Measurements from ENCODE around the gene OPRL1.

OPRL1 gene

DNA sequence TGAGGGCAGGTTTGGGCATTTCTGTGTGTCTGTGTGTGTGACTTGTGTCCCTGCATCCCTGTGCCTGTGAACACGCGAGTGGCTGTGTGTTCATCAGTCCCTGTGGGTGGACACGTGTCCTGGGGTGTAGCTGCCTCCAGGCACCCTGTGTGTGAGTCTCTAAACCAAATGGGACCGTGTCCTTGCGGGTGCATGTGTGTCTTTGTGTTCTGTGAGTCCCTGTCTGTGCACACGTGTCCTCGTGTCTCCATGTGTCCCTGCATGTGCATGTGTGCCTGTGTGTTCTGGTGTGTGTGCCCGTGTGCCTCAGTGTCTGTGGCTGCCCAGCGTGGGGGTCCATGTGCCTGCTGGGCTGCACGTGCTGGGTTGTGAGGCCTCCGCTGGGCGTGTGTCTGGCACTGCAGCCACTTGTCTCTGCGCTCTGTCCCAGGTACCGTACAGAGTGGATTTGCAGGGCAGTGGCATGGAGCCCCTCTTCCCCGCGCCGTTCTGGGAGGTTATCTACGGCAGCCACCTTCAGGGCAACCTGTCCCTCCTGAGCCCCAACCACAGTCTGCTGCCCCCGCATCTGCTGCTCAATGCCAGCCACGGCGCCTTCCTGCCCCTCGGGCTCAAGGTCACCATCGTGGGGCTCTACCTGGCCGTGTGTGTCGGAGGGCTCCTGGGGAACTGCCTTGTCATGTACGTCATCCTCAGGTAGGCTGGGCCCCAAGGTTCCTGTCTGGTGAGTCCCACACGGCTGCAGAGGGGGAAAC is 12.6 kb downstream of the OPRL1 start:
- Histone ChIP-seq H3K4me3 (ENCODE audit: low read depth, low read length) (no peak overlapping the region), H3K36me3 (ENCODE audit: control insufficient read depth, insufficient read depth, low read length) (no peaks in the 10 kb centered on the region), H3K9ac (ENCODE audit: low read length) (no peak overlapping the region), H3K27ac (ENCODE audit: low read depth, low read length) (no peak overlapping the region), H3K4me1 (ENCODE audit: control insufficient read depth, insufficient read depth, low read length) (peaks cover 5% of the 10 kb centered on the region; the same call in 1 of the 2 replicates), H3K27me3 (ENCODE audit: control insufficient read depth, insufficient read depth, low read length) (peaks cover 39% of the 10 kb centered on the region; the same call in 1 of the 2 replicates), H3K9me3 (ENCODE audit: control insufficient read depth, insufficient read depth, low read depth, low read length) (no peaks in the 10 kb centered on the region; the same call in 1 of the 2 replicates)

DNA sequence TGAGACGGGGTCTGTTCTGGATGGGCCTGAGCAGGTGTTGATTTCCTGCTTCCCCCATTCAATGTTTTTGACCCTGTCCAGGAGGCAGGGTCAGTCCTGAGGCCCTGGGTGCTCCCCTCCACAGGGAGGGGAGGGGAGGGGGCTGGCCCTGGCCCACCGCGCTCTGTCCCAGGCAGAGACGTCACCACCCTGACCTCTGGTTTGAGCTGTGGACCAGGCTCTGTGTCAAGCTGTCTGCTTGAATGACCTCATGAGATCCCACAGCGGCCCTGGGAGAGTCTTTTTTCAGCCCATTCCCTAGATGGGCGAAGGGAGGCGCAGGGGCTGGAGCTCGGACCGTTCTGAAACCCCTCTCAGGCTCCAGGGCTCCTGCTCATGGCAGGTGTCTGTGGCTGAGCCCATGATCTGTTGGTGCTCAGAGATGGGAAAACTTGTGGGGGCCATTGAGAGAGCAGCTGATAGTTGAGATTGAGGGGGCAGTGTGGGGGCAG is 13.2 kb downstream of the OPRL1 start:
- Histone ChIP-seq H3K36me3 (ENCODE audit: control insufficient read depth, insufficient read depth, low read length) (no peaks in the 10 kb centered on the region), H3K4me1 (ENCODE audit: control insufficient read depth, insufficient read depth, low read length) (peaks cover 5% of the 10 kb centered on the region; the same call in 1 of the 2 replicates), H3K9me3 (ENCODE audit: control insufficient read depth, insufficient read depth, low read depth, low read length) (no peaks in the 10 kb centered on the region; the same call in 1 of the 2 replicates), H3K4me3 (ENCODE audit: low read depth, low read length) (no peak overlapping the region), H3K27me3 (ENCODE audit: control insufficient read depth, insufficient read depth, low read length) (peaks cover 35% of the 10 kb centered on the region; the same call in 1 of the 2 replicates), H3K27ac (ENCODE audit: low read depth, low read length) (no peak overlapping the region), H3K9ac (ENCODE audit: low read length) (no peak overlapping the region)

DNA sequence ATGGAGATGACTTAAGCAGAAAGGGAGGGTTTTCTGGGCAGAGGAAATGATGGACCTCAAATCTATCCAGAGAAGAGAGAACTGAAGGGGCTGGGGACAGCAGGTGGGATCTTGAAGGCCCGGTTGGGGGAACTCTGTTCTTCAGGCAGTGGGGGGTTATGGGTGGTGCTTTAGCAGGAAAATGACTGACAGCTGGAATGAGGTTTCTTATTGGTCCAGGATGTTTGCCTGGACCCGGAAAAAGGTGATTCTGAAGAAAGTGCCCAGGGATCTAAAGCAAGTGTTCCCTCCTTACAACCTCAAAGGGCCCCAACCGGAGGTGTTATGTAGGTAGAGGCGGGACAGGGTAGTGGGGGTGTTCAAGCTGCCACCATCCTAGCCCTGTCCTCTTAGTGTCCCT is 15.6 kb downstream of the OPRL1 start:
- no peaks in the 10 kb centered on the region for H3K36me3 ChIP-seq (ENCODE audit: control insufficient read depth, insufficient read depth, low read length)
- H3K4me1 ChIP-seq (ENCODE audit: control insufficient read depth, insufficient read depth, low read length): peaks cover 5% of the 10 kb centered on the region; the same call in 1 of the 2 replicates
- no peak overlapping the region for H3K4me3 ChIP-seq (ENCODE audit: low read depth, low read length)
- H3K27me3 ChIP-seq (ENCODE audit: control insufficient read depth, insufficient read depth, low read length): peaks cover 20% of the 10 kb centered on the region; the same call in 1 of the 2 replicates
- no peaks in the 10 kb centered on the region; the same call in 1 of the 2 replicates for H3K9me3 ChIP-seq (ENCODE audit: control insufficient read depth, insufficient read depth, low read depth, low read length)
- no peak overlapping the region for H3K9ac ChIP-seq (ENCODE audit: low read length)
- H3K27ac ChIP-seq (ENCODE audit: low read depth, low read length): no peak overlapping the region

DNA sequence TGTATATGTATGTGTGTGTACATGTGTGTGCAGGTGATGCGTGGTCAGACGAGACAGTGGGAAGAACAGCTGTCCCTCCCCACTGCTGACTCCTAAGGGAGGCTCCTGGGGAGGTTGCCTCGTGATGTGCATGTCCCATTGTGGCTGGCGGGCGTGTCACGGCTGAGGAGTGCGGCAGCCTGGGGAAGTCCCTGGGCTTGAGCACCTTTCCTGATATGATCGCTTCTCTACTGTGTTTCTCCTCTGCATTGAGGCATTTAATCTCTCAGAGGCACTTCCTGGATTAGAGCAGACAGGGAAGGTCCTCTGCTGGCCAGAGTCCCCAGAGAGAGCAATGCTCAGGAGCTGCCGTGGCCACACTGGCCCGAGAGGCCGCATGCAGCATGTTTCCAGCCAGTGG is 16.0 kb downstream of the OPRL1 start:
- peaks cover 25% of the 10 kb centered on the region for H3K27me3 ChIP-seq (ENCODE audit: control insufficient read depth, insufficient read depth, low read length)
- no peak overlapping the region for H3K9ac ChIP-seq (ENCODE audit: low read length)
- no peaks in the 10 kb centered on the region for H3K36me3 ChIP-seq (ENCODE audit: control insufficient read depth, insufficient read depth, low read length)
- H3K4me3 ChIP-seq (ENCODE audit: low read depth, low read length): no peak overlapping the region
- H3K4me1 ChIP-seq (ENCODE audit: control insufficient read depth, insufficient read depth, low read length): peaks cover 5% of the 10 kb centered on the region; the same call in 1 of the 2 replicates
- H3K27ac ChIP-seq (ENCODE audit: low read depth, low read length): no peak overlapping the region
- H3K9me3 ChIP-seq (ENCODE audit: control insufficient read depth, insufficient read depth, low read depth, low read length): no peaks in the 10 kb centered on the region; the same call in 1 of the 2 replicates

DNA sequence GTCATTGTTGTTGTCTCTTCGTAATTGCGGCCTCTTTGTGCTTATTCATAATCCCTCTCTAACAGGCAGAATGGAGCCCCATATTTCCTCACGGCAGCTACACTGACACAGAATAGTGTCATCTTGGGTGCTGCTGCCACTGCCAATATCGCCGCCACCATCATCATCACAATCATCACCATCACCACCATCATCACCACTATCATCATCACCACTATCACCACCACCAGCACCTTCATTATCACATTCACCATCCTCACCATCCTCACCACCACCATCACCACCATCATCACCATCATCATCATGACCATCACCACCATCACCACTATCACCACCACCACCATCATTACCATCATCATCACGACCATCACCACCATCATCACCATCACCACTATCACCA is 16.7 kb downstream of the OPRL1 start:
- H3K27me3 ChIP-seq (ENCODE audit: control insufficient read depth, insufficient read depth, low read length): peaks cover 27% of the 10 kb centered on the region
- peaks cover 5% of the 10 kb centered on the region; the same call in 1 of the 2 replicates for H3K4me1 ChIP-seq (ENCODE audit: control insufficient read depth, insufficient read depth, low read length)
- H3K4me3 ChIP-seq (ENCODE audit: low read depth, low read length): no peak overlapping the region
- no peaks in the 10 kb centered on the region; the same call in 1 of the 2 replicates for H3K9me3 ChIP-seq (ENCODE audit: control insufficient read depth, insufficient read depth, low read depth, low read length)
- no peak overlapping the region for H3K27ac ChIP-seq (ENCODE audit: low read depth, low read length)
- no peak overlapping the region for H3K9ac ChIP-seq (ENCODE audit: low read length)
- H3K36me3 ChIP-seq (ENCODE audit: control insufficient read depth, insufficient read depth, low read length): no peaks in the 10 kb centered on the region

DNA sequence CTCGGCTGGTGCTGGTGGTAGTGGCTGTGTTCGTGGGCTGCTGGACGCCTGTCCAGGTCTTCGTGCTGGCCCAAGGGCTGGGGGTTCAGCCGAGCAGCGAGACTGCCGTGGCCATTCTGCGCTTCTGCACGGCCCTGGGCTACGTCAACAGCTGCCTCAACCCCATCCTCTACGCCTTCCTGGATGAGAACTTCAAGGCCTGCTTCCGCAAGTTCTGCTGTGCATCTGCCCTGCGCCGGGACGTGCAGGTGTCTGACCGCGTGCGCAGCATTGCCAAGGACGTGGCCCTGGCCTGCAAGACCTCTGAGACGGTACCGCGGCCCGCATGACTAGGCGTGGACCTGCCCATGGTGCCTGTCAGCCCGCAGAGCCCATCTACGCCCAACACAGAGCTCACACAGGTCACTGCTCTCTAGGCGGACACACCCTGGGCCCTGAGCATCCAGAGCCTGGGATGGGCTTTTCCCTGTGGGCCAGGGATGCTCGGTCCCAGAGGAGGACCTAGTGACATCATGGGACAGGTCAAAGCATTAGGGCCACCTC is 18.7 kb downstream of the OPRL1 start:
- H3K9me3 ChIP-seq (ENCODE audit: control insufficient read depth, insufficient read depth, low read depth, low read length): no peaks in the 10 kb centered on the region; the same call in 1 of the 2 replicates
- no peaks in the 10 kb centered on the region; the same call in 1 of the 2 replicates for H3K4me1 ChIP-seq (ENCODE audit: control insufficient read depth, insufficient read depth, low read length)
- H3K27me3 ChIP-seq (ENCODE audit: control insufficient read depth, insufficient read depth, low read length): peaks cover 28% of the 10 kb centered on the region
- H3K36me3 ChIP-seq (ENCODE audit: control insufficient read depth, insufficient read depth, low read length): no peaks in the 10 kb centered on the region
- H3K9ac ChIP-seq (ENCODE audit: low read length): no peak overlapping the region
- no peak overlapping the region for H3K4me3 ChIP-seq (ENCODE audit: low read depth, low read length)
- no peak overlapping the region for H3K27ac ChIP-seq (ENCODE audit: low read depth, low read length)

DNA sequence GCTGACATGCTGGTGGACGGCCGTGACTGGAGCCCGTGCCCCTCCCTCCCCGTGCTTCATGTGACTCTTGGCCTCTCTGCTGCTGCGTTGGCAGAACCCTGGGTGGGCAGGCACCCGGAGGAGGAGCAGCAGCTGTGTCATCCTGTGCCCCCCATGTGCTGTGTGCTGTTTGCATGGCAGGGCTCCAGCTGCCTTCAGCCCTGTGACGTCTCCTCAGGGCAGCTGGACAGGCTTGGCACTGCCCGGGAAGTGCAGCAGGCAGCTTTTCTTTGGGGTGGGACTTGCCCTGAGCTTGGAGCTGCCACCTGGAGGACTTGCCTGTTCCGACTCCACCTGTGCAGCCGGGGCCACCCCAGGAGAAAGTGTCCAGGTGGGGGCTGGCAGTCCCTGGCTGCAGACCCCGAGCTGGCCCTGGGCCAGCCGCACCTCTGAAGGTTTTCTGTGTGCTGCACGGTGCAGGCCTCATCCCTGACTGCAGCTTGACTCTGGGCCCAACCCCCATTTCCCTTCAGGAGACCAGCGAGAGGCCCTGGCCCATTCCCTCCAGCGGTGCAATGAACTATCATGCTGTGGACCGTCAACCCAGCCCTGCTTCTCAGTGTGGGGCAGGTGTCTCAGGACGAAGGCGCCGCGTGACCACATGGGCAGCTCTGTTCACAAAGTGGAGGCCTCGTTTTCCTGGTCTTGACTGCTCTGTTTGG is 19.4 kb downstream of the OPRL1 start:
- H3K9me3 ChIP-seq (ENCODE audit: control insufficient read depth, insufficient read depth, low read depth, low read length): no peaks in the 10 kb centered on the region; the same call in 1 of the 2 replicates
- H3K9ac ChIP-seq (ENCODE audit: low read length): no peak overlapping the region
- H3K27ac ChIP-seq (ENCODE audit: low read depth, low read length): no peak overlapping the region
- H3K4me3 ChIP-seq (ENCODE audit: low read depth, low read length): no peak overlapping the region
- no peaks in the 10 kb centered on the region for H3K36me3 ChIP-seq (ENCODE audit: control insufficient read depth, insufficient read depth, low read length)
- peaks cover 31% of the 10 kb centered on the region for H3K27me3 ChIP-seq (ENCODE audit: control insufficient read depth, insufficient read depth, low read length)
- H3K4me1 ChIP-seq (ENCODE audit: control insufficient read depth, insufficient read depth, low read length): peaks cover 6% of the 10 kb centered on the region

DNA sequence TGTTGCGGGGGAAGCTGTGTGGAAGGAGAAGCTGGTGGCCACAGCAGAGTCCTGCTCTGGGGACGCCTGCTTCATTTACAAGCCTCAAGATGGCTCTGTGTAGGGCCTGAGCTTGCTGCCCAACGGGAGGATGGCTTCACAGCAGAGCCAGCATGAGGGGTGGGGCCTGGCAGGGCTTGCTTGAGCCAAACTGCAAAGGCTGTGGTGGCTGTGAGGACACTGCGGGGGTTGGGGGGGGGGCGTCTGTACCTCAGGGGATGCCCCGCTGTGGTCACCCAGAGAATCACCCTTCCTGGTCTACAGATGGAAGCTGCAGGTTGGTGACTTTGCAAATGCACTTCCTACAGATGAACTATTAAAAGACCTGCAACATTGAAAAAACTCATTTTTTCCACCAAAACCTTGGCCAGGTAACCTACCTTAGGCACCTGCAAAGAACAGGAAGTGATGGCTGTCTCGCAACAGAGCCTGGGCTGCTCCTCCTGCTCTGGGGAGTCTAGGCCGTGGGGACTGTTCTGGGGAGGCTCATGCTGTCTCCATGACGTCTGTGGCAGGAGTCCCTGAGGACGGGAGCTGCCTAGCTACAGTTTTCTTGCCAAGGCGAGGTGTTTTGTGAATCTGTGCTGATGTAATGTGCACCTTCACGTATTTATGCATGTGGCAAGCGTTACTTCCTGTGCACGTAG is 20.1 kb downstream of the OPRL1 start:
- no peaks in the 10 kb centered on the region; the same call in 1 of the 2 replicates for H3K9me3 ChIP-seq (ENCODE audit: control insufficient read depth, insufficient read depth, low read depth, low read length)
- H3K27ac ChIP-seq (ENCODE audit: low read depth, low read length): no peak overlapping the region
- H3K9ac ChIP-seq (ENCODE audit: low read length): no peak overlapping the region
- peaks cover 31% of the 10 kb centered on the region for H3K27me3 ChIP-seq (ENCODE audit: control insufficient read depth, insufficient read depth, low read length)
- no peaks in the 10 kb centered on the region for H3K36me3 ChIP-seq (ENCODE audit: control insufficient read depth, insufficient read depth, low read length)
- H3K4me1 ChIP-seq (ENCODE audit: control insufficient read depth, insufficient read depth, low read length): peaks cover 8% of the 10 kb centered on the region
- H3K4me3 ChIP-seq (ENCODE audit: low read depth, low read length): no peak overlapping the region

DNA sequence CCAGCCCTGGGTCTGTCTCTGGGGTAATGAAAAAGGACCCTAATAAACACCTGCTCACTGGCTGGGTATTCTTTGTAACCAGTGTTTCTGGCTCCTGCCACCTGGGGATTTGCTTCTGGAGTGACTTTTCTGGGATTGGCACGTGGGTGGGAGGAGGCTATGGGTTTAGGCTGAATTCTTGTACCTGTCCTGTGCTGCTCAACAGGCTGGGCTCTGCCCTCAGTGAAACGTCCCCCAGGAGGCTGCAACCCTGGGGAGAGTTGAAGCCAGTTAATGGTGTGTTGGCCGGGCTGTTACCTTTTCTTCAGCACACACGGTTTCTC is 20.6 kb downstream of the OPRL1 start:
- Histone ChIP-seq H3K27ac (ENCODE audit: low read depth, low read length) (no peak overlapping the region), H3K9me3 (ENCODE audit: control insufficient read depth, insufficient read depth, low read depth, low read length) (no peaks in the 10 kb centered on the region; the same call in 1 of the 2 replicates), H3K27me3 (ENCODE audit: control insufficient read depth, insufficient read depth, low read length) (peaks cover 31% of the 10 kb centered on the region), H3K4me3 (ENCODE audit: low read depth, low read length) (no peak overlapping the region), H3K36me3 (ENCODE audit: control insufficient read depth, insufficient read depth, low read length) (no peaks in the 10 kb centered on the region), H3K4me1 (ENCODE audit: control insufficient read depth, insufficient read depth, low read length) (peaks cover 8% of the 10 kb centered on the region), H3K9ac (ENCODE audit: low read length) (no peak overlapping the region)

DNA sequence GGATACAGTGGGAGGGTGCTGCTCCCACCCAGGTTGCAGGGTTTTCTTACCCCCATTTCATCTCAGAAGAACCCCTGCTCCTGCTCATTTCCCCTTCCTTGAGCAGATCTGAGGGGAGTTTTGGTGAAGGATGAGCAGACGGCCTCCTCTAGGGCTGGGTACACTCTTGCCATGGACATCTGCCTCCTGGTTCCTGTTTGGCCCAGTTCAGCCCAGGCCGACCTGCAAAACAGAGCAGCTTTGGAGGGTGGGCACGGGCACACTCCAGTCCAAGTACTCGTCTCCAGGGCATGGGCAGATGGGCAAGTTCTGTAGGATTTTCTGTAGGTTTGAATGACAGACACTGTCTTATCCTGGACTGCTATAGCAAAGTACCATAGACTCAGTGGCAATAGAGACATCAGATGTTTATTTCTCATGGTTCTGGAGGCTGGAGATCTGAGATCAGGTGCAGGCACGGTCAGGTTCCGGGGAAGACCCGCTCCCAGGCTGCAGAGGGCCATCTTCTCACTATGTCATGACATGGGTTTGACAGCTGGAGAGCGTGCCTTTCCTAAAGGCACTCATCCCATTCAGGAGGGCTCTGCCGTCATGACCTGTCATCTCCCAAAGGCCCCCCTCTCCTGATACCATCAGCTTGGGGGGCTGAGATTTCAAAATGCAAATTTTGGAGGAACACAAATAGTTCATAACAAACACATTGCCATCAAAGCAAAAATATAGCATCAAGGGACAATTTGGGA is 21.2 kb downstream of the OPRL1 start:
- Histone ChIP-seq H3K4me3 (ENCODE audit: low read depth, low read length) (no peak overlapping the region), H3K9me3 (ENCODE audit: control insufficient read depth, insufficient read depth, low read depth, low read length) (no peaks in the 10 kb centered on the region; the same call in 1 of the 2 replicates), H3K9ac (ENCODE audit: low read length) (no peak overlapping the region), H3K27me3 (ENCODE audit: control insufficient read depth, insufficient read depth, low read length) (peaks cover 35% of the 10 kb centered on the region), H3K36me3 (ENCODE audit: control insufficient read depth, insufficient read depth, low read length) (no peaks in the 10 kb centered on the region), H3K4me1 (ENCODE audit: control insufficient read depth, insufficient read depth, low read length) (peaks cover 8% of the 10 kb centered on the region), H3K27ac (ENCODE audit: low read depth, low read length) (no peak overlapping the region)

All from HUES6 (cell line).